GM21737 (cell line): ENCODE measurements around the gene GPS1.

Experiments used
- ATAC-seq: cut with Tn5 transposase; IDR thresholded peaks from one replicate; pipeline ENCODE4 v1.9.1; 2021; ENCODE audit warnings: mild to moderate bottlenecking, moderate library complexity; ENCODE audit not compliant: unreplicated experiment

The GPS1 gene

DNA sequence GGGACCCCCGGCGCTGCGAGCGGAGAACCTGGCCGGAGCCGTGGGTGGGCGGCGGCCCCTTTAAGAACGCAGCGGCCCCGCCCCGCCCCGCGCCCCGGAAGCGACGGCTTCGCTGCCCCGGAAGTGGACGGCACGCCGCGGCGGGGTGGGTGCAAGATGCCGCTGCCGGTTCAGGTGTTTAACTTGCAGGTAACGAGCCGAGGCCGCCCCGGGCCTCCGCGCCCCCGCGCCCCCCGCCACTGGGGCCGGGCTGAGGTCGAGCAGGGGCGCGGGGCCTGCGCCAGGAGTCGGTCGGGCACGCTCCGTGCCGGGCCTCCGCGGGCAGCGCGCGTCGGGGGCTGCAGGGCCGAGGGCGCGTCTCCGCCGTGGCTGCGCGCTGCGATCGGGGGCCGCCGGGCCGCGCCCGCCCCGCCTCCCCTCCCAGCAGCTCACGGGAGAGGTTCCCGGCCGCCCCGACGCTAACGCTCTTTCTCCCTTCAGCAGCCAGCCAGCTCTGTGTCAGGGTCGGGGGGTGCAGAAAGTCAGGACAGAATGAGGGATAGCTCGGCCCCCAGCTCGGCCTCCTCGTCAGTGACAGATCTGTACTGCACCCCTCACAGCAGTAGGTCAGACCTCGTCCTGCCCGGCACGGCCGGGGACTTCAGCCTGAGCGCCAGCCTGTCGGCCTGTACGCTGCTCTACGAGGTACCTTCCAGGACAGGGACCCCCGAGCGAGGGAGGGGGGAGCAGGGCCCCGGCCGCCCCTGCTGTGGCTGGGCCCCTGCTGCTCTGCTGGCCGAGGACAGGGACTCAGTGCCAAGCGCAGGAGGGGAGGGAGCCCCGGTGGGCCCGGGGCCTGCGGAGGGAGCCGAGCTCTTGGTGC is at the start of gene GPS1, which contains the start of gene RFNG:
Gene GPS1 (plus strand): TSS at position 123 of the 862 bp plus-strand sequence. CDS start 34 bp downstream, at position 157.
Gene RFNG (minus strand): TSS at position 36 of the 862 bp plus-strand sequence. CDS start 45 bp downstream, outside the sequence.
- peak; percentile 58 for ATAC-seq

DNA sequence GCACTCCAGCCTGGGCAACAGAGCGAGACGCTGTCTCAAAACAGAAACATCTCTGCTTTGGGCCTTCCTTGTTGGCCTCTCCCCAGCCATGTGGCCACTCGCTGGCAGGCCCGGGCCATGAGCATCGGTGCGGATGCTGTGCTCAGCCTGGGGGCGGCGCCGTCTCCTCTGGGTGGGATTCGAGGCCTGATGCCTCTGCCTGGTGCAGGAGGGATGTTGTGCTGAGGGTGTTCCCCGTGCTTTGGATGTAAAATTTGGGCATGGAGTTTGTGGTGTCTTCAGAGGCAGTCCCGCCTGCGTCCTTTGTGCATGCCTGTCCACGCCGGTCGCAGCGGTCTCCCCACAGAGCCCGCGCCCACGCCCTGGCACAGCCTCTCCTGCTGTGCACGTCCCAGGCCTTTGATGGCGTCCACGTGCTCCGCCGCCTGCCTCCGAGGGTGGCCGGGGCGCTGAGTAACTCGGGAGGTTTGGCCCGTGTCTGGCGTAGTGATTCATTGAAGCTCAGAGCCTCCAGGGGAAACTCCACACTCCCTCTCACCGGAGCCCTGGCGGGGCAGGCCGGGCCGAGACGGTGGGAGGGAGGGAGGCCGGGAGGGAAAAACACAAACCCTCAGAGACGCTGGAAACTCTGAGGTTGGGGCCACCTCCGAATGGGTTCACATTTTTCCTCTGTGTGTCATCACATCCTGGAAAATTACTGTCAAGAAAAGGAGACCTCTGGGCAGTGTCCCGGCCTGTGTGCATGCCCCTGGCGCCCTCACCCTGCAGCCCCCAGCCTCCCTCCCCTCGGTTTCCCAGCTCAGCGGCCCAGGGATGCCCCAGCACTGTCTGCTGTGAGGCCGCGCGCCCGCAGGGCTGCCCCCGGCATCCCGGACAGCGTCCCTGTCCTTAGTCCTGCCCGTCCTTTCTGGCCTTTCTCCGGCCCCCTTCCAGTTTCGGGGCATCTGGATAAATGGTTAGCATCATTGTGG is 48.0 kb upstream of the GPS1 start:
- ATAC-seq: no peak

DNA sequence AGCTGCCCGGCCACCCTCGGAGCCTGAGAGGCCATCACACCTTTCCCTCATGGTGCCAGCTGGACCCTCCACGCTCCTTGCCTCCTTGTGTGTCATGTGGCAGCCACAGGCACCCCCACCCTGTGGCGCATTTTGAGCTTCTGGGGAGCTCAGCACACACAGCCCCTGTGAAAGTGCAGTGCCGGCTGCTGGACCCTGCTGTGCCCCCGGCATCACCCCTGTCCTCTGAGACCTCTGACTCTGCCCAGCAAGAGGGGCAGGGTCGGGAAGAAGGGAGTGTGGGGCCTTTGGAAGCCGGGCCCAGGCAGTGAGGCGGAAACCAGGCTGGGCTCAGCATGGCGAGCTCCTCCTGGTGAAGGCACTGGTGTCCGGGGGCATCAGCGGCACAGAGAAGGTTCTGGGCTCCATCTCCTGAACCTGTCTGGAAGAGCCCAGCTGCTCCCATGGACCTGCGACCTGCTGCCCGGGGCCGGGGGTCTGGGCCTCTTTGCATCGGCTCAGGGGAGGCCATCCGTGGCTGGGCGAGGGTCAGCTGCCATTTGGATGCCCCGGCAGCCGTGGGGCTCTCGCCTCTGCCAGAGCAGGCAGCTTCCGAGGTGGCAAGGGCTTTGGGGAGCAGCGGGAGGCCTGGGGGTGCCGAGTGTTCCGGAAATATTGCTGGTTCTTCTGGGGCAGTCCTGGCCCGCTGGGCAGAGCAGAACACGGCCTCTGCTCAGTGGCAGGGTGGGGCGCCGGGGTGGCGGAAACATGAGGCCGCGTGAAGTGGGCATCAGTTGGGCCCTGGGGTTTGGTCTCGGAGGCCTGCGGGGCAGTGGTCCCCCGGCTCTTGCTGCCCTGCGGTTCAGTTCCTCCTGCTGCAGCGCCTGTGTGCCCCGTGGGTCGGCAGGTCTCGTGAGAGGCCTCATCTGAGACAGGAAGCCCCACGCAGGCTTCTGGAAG is 46.9 kb upstream of the GPS1 start:
- no peak for ATAC-seq

- no peak for ATAC-seq
These were observed 45.9 kb upstream of the GPS1 start for GRCh38 chr17:82005701-82006348.

- no peak for ATAC-seq
These were observed 45.0 kb upstream of the GPS1 start for GRCh38 chr17:82006468-82007227.

GRCh38 chr17:82007228-82007494 is 44.5 kb upstream of the GPS1 start:
- no peak for ATAC-seq

DNA sequence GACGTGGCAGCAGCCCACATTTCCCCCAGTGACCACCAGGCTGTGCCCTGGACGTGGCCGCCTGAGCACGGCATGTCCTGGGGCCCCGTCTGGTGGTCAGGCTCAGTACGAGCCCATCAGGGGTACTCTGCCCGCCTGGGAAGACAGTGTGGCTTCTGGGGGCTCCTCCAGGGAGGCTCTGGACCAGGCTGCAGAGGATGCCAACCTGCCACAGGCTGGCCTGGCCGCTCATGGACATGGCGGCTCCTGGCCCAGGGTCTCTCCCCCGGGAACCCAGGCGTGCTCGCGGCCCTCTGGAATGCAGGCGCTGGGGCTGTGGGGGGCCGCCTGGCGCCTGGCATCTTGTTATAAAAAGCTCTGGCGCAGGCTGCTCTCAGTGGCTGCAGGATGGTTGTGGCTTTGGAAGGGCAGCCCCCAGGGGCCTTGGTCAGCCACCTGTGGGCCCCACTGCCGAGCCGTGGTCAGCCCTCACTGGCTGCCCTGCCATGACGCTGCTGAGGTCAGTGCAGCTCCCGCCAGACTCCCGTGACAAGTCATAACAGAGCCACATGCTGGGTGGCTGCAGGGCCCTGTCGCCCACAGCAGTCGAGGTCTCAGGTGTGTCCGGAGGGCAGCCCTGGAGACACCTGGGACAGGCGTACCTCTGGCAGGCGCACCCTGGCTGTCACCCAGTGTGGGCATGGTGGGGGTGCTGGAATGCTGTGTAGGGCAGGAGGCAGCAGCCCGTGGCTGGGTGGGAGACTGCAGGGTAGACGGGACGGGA is 44.0 kb upstream of the GPS1 start:
- ATAC-seq: no peak

GRCh38 chr17:82008258-82008940 is 43.3 kb upstream of the GPS1 start:
- ATAC-seq: no peak

DNA sequence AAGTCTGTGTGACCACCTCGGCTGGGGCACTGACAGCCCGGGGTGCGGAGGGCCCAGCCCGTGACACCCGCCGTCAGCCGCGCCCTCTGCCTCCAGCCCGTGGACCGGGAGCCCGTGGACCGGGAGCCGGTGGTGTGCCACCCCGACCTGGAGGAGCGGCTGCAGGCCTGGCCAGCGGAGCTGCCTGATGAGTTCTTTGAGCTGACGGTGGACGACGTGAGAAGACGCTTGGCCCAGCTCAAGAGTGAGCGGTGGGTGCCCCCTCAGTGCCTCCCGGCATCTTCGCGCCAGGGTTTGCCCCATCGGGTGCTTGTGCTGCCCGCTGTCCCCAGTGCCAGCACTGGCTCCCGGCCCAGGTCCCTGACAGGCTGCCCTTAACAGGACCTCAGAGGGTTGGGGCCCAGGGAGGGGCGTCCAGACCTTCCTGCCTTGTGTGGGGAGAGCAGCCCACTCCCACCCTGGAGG is 42.7 kb upstream of the GPS1 start:
- ATAC-seq: no peak

GRCh38 chr17:82009413-82009812 is 42.3 kb upstream of the GPS1 start:
- no peak for ATAC-seq

- no peak for ATAC-seq
These were observed 40.8 kb upstream of the GPS1 start for GRCh38 chr17:82010575-82011525.

GRCh38 chr17:82011617-82012187 is 40.0 kb upstream of the GPS1 start:
- no peak for ATAC-seq

GRCh38 chr17:82012261-82012639 is 39.4 kb upstream of the GPS1 start:
- ATAC-seq: no peak

GRCh38 chr17:82012640-82013295 is 38.9 kb upstream of the GPS1 start:
- no peak for ATAC-seq

- no peak for ATAC-seq
These were observed 38.4 kb upstream of the GPS1 start for GRCh38 chr17:82013341-82013740.

GRCh38 chr17:82013772-82014321 is 37.9 kb upstream of the GPS1 start:
- ATAC-seq: no peak
